ENCODE results near the gene RNF5. TPM values are rescaled to one million over a fixed set of nuclear protein-coding genes. Genes with fewer than 3 reads are reported as not detected.
A peak's percentile ranks its signal among the peaks of the same experiment; 100 is the strongest.

The RNF5 gene
- total and polyA plus RNA-seq, 2 experiments from 2014 or later, result 48.1 to 58.8 TPM

- peaks cover 27% of the 10 kb centered on the region for H3F3A ChIP-seq (ENCODE audit: insufficient read depth)
- no peaks in the 10 kb centered on the region for H3K9me2 ChIP-seq (ENCODE audit: insufficient read depth)
- H3K4me2 ChIP-seq (ENCODE audit: unreplicated experiment), result peak overlapping the region; percentile 94
- no peaks in the 10 kb centered on the region for H3K27me3 ChIP-seq (replicated peaks; ENCODE audit: insufficient read depth)
- 14% methylated on average over 22 of the region's 23 CpGs; no CpG with 5 or more reads in 1 of the 2 experiments for WGBS, 2 experiments (ENCODE audit: low coverage in 1 of 2, low lambda C conversion rate in 2 of 2, missing lambda C conversion rate in 2 of 2)
- H3K4me3 ChIP-seq, result peak overlapping the region; percentile 96
- H3K27ac ChIP-seq, result peak overlapping the region; percentile 77
- TF ChIP-seq EZH2 (IDR thresholded peaks at IDR 0.05; ENCODE audit: insufficient read depth, poor library complexity, severe bottlenecking) (no peak), EZH2phosphoT487 (IDR thresholded peaks at IDR 0.05; ENCODE audit: insufficient read depth, low read depth) (no peak)
- peaks cover 45% of the 10 kb centered on the region for H3K79me2 ChIP-seq (ENCODE audit: insufficient read depth)
- peaks cover 5% of the 10 kb centered on the region; the same call in 1 of the 2 replicates for H3K36me3 ChIP-seq (ENCODE audit: low read depth)
- H2AFZ ChIP-seq, result peak overlapping the region; percentile 73
- peak overlapping the region; percentile 96 for H3K9ac ChIP-seq
- H3K4me1 ChIP-seq (ENCODE audit: insufficient read depth), result peaks cover 24% of the 10 kb centered on the region
- no peaks in the 10 kb centered on the region for H3K9me3 ChIP-seq (ENCODE audit: low read depth)
- H4K20me1 ChIP-seq (ENCODE audit: insufficient read depth), result no peaks in the 10 kb centered on the region
- DNase-seq, result no peak
- in situ Hi-C loops (cut with MboI), result no loop called here
These were observed 11.5 kb downstream of the RNF5 start for GRCh38 chr6:32189742-32190053.

GRCh38 chr6:32190054-32190851 is 12.0 kb downstream of the RNF5 start, which contains the start of gene PBX2:
Gene PBX2 (minus strand): TSS chr6:32190202. CDS start chr6:32189915, 287 bp downstream.
- H2AFZ ChIP-seq, result peak within 1 kb of the TSS; percentile 73
- no peak for TF ChIP-seq EZH2 (IDR thresholded peaks at IDR 0.05; ENCODE audit: insufficient read depth, poor library complexity, severe bottlenecking)
- DNase-seq, result peak; percentile 87

GRCh38 chr6:32190911-32191677 is 12.9 kb downstream of the RNF5 start:
- H3K36me3 ChIP-seq (ENCODE audit: low read depth), result peaks cover 5% of the 10 kb centered on the region; the same call in 1 of the 2 replicates
- in situ Hi-C loops (cut with MboI), result no loop called here
- WGBS, 2 experiments (ENCODE audit: low coverage in 1 of 2, low lambda C conversion rate in 2 of 2, missing lambda C conversion rate in 2 of 2), result 77 to 80% methylated on average over 8 of the region's 8 CpGs
- no peak overlapping the region for H3K9ac ChIP-seq
- no peak overlapping the region for H3K4me2 ChIP-seq (ENCODE audit: unreplicated experiment)
- no peaks in the 10 kb centered on the region for H3K9me2 ChIP-seq (ENCODE audit: insufficient read depth)
- no peaks in the 10 kb centered on the region for H4K20me1 ChIP-seq (ENCODE audit: insufficient read depth)
- peak overlapping the region; percentile 77; the same call in 1 of the 2 replicates for H3K27ac ChIP-seq
- TF ChIP-seq EZH2phosphoT487 (IDR thresholded peaks at IDR 0.05; ENCODE audit: insufficient read depth, low read depth) (no peak), EZH2 (IDR thresholded peaks at IDR 0.05; ENCODE audit: insufficient read depth, poor library complexity, severe bottlenecking) (no peak)
- no peak overlapping the region for H3K4me3 ChIP-seq
- no peaks in the 10 kb centered on the region for H3K9me3 ChIP-seq (ENCODE audit: low read depth)
- peaks cover 23% of the 10 kb centered on the region for H3K4me1 ChIP-seq (ENCODE audit: insufficient read depth)
- no peak overlapping the region for H2AFZ ChIP-seq
- H3F3A ChIP-seq (ENCODE audit: insufficient read depth), result peaks cover 32% of the 10 kb centered on the region
- no peaks in the 10 kb centered on the region for H3K27me3 ChIP-seq (replicated peaks; ENCODE audit: insufficient read depth)
- H3K79me2 ChIP-seq (ENCODE audit: insufficient read depth), result peaks cover 42% of the 10 kb centered on the region
- DNase-seq, result no peak

More at GRCh38 chr6:32190054-32190851, 12.0 kb downstream of the RNF5 start, which contains the start of gene PBX2:
- Histone ChIP-seq H4K20me1 (ENCODE audit: insufficient read depth) (no peaks in the 10 kb centered on the region), H3K4me1 (ENCODE audit: insufficient read depth) (peaks cover 25% of the 10 kb centered on the region), H3K36me3 (ENCODE audit: low read depth) (peaks cover 5% of the 10 kb centered on the region; the same call in 1 of the 2 replicates), H3K9ac (peak within 1 kb of the TSS; percentile 96), H3K4me3 (peak within 1 kb of the TSS; percentile 96), H3F3A (ENCODE audit: insufficient read depth) (peaks cover 33% of the 10 kb centered on the region), H3K4me2 (ENCODE audit: unreplicated experiment) (peak within 1 kb of the TSS; percentile 94), H3K79me2 (ENCODE audit: insufficient read depth) (peaks cover 42% of the 10 kb centered on the region), H3K9me3 (ENCODE audit: low read depth) (no peaks in the 10 kb centered on the region), H3K27ac (peak within 1 kb of the TSS; percentile 77), H3K27me3 (replicated peaks; ENCODE audit: insufficient read depth) (no peaks in the 10 kb centered on the region), H3K9me2 (ENCODE audit: insufficient read depth) (no peaks in the 10 kb centered on the region)
- whole genome bisulfite sequencing, 2 experiments (ENCODE audit: low coverage in 1 of 2, low lambda C conversion rate in 2 of 2, missing lambda C conversion rate in 2 of 2), result 2% methylated on average over 11 to 23 of the region's 23 CpGs
- in situ Hi-C loops (cut with MboI), result no loop called here
